DMS79 treated with DMSO at 0.1 percent for 48 hours (cell line): ENCODE measurements around the gene RAB8B.

ENCODE experiments used
- DNase-seq: peaks from one replicate; lab custom pipeline; 2025; lab: John Stamatoyannopoulos, UW

The RAB8B gene

DNA sequence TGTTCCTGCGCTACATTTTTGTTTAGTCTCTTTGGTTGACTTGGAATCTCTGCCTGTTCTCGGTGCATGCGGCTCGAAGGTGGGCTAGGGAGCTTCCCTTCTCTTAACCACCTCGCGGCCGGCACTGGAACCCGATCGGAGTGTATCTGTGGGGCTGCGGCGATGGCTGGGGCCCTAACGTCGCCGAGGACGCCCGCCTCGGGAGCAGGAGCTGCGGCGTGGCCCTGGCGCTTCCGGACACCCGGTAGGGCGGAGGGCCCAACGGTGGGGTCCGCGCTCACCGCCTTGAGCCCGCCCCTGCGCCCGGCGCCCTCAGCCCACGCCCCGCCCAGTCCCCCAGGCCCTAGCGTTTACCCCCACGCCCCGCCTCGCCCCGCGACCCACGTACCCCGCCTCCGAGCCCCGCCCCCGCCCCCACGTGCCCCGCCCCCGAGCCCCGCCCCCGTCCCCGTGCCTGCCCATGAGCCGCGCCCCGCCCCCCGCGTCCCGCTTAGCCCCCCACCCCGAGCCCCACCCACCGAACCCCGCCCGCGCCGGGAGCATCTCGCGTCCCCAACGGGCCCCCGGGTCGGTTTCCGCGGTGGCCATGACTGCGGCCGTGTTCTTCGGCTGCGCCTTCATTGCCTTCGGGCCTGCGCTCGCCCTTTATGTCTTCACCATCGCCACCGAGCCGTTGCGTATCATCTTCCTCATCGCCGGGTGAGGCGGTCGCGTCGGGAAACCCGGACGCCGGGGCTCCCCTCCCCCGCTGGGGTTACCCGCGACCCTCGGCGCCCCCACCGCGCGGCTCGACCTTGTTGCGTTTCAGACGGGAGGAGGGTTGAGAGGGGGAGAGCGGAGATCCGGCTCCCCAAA is 87.9 kb downstream of the RAB8B start, which contains the start of gene APH1B:
Gene APH1B (plus strand): TSS at position 568 of the 855 bp plus-strand sequence. CDS start 19 bp downstream, at position 587.
- peak; percentile 25 for DNase-seq

DNA sequence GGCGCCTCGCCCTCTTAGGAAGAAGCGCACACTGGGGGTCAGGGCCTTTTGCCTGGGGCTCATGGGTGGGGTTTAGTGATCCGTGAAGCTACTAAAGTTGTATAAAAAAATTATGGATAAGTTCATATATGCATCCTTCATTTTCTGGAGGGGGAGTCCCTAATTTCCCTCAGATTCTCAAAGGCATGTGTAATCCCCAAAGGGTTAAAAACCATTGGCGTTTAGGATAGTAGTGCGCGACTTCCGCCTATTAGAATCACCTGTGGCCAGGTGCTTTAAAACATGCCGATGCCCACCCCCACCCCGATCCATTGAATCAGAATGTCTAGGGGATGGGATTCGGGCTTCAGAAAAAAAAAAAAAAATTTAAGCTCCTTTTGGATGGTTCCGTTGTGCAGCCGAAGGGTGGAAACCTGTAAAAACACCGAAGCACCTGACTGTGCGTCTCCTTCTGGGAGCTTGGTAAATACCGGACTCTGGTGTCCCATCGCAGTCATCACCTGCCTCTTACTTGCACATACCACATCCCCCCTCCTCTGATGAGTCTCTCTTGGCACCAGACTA is 88.6 kb downstream of the RAB8B start:
- DNase-seq: no peak

DNA sequence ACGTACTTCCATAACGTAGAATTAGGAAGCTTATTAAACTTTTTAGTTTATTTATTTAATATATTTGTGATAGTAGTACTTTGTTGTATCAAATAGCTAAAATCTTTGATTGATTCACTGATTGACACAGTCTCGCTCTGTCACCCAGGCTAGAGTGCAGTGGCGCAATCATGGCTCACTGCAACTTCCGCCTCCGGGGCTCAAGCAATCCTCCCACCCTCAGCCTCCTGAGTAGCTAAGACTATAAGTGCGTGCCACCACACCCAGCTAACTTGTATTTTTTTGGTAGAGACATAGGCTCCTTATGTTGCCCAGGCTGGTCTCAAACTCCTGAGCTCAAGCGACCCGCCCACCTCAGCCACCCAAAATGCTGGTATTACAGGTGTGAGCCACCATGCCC is 93.7 kb downstream of the RAB8B start:
- no peak for DNase-seq

DNA sequence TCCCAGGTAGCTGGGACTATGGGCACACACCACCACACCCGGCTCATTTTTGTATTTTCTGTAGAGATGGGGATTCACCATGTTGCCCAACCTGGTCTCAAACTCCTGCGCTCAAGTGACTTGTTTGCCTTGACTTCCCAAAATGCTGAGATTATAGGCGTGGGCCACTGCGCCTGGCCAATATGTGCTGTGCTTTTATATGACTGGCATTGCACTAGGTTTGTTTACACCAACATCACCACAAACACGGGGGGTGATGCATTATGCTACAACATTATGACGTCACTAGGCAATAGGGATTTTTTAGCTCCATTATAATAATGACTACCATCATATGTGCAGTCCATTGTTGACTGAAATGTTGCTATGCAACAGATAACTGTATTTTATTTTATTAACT is 94.9 kb downstream of the RAB8B start:
- DNase-seq: no peak

DNA sequence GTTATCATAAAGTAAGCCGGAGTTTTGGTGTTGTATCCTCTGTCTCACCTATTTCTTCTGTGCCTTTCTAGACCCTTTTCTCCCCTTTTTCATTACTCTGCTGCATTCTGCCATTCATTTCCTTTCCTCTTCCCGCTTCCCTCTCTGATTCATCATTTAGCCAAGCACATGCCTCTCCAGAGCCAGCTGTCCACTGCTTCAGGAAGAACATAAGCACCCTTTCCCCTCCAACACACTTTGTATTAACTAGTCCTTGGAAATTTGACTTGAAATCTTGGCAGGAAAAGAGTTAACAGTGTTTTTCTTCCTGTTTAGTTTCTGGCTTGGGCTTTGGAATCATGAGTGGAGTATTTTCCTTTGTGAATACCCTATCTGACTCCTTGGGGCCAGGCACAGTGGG is 97.7 kb downstream of the RAB8B start:
- no peak for DNase-seq

DNA sequence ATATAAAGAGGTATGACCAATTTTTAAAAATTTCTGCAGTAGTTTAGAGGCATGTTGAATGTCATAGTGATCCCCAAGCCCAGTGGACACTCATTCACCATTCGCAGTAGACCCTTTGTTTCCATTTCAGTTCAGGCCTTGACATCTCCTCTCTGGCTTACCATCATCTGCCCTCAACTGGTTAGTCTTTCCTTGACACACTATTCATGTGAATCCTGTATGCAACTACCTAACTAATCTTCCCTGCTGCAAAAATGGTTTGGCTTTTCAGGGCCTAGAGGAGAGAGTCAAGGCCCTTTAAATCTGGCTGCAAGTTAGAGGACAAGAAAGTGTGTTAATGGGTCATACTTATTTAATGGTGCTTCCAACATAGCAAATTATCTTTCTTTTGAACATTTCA is 98.9 kb downstream of the RAB8B start:
- DNase-seq: no peak

DNA sequence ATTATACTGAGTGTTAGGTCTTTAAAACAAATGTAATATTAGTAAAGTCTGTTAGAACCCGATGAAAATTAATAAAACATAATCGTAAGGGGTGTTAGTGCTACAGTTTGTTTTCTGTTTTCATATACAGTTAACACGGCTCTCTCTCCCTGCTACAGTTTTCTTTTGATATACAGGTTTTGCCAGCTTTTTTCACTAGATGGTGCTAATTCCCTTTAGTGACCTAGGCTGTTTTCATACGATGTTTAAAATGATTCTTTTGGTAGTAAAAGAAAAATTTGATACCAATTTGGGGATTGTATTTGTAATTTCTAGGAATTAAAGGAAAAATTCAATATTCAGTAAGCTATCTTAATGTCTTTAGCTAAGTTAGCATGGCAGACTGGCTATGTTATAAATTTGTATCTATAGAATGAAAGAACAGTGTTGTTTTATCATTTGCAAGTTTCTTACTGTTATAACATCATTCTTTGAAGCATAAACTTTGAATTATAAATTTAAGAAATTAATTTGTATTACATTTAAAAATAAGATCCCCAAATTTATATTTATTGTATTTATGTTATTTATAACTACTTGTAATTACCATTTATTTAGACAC is 99.5 kb downstream of the RAB8B start:
- peak; percentile 52 for DNase-seq

DNA sequence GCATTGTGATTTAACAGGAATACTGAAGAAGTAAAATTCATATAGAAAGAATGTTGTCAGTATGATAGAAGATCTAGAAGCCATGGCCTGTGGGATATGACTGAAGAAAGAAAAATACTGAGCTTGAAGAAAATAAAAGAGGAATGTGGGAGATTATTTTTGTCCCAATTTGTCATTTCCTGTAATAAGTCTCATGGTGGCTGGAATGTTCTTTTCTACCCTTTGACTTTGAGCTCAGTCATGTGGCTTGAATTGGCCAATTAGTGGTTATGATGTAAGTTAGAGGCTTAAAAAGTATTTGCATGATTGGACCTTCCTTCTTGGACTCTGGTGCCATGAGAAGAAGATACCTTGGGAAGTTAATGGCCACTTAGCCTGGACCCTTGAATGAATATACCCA is 102.1 kb downstream of the RAB8B start:
- DNase-seq: no peak

DNA sequence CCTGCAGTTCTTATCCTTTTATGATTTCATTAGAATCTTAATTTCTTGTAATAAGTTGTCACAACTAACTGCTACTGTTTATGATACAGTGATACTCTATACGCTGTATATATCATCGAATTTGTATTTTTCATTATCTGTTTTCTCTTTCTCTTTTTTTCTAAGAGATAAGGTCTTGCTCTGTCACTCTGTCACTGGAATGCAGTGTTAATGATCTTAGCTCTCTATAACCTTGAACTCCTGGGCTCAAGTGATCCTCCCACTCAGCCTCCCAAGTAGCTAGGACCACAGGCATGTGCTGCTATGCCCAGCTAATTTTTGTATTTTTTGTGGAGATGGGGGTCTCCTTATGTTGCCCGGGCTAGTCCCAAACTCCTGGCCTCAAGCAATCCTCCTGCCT is 102.8 kb downstream of the RAB8B start:
- DNase-seq: no peak

DNA sequence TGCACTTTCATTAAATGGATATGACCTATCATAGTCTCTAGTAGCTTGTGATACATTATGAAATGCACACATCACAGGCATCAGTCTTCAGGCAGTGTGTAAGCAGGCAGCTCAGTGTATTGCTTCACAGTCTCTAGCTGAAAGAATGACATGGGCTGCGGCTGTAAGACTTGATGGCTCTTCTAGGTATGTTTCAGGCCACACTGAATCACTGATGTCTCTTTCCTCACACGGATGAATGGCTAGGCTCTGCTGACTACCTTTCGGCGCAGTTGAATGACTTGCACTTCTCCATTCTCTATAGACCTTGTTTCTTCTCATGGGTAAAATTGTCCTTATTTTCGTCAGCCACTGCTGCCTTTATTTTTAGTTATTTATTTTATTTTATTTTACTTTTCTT is 103.4 kb downstream of the RAB8B start:
- no peak for DNase-seq

DNA sequence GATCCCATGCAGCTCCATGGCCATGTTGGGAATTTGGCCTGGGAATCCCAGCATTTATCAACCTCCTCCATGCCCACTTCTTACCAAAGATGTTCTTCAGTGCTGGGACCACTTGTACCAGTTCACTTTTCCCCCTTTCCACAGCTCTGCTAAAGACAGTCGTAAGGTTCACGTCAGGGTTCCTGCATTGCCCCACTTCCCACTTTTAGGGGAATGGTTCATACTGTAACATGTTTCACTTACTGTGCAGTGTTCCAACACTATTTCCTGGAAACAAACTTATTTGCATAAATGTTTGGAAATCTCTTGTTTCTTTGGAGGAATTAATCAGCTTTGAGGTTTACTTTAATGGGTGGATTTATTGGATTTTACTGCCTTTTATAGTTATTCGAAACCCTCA is 105.0 kb downstream of the RAB8B start:
- DNase-seq: no peak

DNA sequence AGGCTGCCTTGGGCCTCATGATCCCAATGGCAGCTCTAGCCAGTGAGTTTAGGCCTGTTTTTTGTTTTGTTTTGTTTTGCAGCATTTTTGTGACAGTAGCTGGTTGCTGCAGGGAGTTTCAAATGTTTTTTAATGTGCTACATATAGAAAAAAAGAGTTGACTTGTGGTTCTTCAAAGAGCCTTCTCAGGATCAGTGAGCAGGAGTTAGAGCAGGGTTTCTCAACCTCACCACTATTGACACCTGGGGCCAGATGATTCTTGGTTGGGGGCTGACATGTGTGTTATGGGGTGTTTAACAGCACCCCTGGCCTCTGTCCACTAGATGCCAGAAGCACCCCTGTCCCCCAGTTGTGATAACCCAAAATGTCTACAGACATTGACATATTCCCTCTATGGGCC is 105.9 kb downstream of the RAB8B start:
- no peak for DNase-seq

DNA sequence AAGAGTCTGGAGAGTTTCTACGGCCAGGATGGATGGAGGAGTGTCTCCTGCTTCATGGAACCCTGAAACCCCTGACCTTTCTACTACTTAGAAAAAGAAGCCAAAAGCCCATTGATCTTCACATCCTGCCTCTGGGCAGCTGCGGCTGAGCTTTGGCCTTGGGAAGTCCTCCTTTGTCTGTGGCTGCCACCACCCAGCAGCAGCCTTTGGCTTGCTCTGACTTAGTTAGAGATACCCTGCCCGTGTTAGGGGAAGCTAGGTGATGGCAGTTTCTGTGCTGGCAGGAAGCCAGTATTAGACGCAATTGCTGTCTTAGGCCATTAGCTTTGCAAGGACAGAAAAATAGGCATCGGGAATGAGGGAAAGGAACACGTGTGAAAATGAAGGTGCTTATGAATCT is 106.8 kb downstream of the RAB8B start:
- DNase-seq: no peak

DNA sequence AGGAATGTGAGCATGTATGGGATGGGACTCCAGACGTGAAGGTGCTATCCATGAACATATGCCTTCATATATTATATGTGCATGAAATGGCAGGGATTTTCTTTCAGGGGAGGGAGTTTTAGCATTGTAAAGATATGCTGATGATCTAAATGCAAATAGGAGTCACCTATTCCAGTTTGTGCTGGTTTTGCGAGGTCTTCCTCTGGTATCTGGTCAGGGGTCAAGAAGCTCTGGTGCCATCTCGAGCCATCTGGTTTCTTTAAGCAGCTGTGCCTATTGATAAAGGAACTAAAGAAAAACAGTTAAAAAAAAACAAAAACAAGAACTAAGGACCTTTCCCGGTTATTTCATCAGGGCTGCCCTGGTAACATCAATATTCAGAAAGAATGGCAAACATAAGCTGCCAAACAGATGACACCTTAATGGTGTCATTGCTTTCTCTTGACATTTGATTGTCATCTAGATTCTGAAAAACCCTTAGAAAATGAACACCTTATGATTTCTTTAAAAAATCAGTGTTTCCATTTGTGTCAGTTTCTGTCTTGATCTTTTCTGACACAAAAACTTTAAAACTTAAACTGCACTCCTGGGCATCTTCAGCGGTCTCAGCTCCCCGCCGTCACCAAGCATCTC is 110.7 kb downstream of the RAB8B start:
- no peak for DNase-seq

DNA sequence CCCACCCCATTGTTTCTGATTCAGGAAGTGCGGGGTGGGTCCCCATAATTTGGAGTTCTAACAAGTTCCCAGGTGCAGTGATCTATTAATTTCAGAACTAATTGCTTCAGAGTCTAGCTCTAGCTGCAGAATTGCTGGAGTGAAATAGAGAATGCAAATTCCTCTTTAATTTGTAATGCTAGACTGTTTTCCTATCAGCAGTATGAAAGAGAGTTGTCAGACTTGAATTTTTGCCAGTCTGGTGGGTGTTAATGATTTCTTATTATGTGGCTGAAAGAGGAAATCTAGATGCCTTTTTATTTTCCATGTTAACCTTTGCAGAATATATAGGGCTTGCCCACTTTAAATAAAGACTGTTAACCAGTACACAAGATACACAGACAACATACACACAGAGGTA is 111.7 kb downstream of the RAB8B start:
- DNase-seq: no peak

DNA sequence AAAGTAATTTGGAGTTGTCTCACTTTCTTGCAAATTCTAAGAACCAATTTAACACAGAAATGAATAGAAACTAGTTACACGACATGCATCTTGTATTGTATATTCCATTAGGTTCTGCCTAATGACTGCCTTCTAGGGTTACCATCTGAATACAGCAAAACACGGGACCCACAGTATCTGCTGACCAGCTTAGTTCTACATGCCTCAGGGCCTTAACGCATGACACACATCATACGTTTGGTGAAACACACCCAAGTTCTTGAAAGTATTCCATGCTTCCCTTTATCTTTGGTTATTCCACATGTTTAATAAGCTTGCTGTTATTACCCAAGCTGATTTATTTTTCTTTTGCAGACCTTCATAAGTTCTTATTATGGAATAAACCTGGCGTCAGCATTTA is 115.9 kb downstream of the RAB8B start:
- no peak for DNase-seq

DNA sequence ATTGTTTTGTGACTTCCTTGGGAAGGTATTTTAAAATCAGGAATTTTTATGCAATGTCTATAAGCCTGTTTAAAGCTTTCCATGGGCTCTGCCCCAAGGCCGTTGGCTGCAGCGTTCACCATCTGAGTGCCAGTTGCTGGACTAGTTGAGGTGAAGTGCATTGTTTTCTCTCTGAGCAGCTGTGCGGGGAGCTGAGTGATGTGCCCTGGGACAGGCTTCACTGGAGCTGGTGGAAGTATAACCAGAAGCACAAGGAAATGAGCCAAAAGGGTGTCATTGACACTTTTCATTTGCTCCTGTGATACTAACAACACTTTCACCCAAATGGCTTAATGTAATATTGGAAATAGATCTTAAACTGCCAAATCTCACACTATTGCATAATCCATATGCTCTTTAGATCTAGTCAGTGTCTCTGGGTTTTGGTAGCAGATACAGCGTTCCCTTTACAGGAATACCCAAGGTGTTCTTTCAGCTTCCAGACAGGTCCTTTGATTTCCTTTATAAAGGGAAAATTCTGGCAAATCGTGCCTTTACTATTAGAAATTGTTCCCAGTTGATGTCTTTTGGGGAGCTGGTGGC is 117.2 kb downstream of the RAB8B start:
- DNase-seq: peak; percentile 1

DNA sequence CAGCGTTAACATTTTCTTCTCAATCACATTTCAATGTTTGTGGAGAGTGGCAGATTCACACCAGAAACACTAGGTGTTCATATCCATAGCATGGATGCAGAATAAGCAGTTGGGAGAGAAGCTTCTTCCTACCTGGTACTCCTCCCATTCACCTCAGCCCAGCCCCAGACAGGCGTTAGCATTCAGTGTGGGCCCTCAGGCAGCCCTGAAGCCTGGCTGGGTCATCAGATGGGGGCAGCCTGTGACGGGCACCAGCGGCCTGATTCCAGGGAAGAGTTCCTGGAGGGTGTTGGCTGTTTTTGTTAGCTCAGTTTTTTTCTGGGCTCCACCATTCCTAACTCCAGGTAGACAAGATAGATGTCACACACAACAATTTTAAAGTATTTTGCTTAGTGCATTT is 119.1 kb downstream of the RAB8B start:
- no peak for DNase-seq

DNA sequence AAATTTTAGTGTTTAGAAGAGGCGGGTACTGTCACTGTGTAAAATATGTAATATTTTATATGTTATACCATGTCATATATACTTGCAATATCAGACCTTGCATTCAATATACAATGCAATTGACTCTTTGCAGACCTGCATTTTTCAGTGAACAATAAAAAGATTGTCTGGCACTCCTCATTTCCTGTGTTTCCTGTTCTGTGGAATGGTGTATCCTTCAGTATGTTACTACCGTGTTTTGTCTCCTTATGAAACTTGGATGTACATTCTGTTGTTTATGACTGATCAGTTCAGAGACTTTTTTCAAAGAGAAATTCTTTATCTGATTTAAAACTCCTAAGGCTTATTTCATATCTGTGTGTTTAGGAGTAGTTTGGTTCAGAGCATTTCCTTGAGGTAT is 119.5 kb downstream of the RAB8B start:
- DNase-seq: no peak

DNA sequence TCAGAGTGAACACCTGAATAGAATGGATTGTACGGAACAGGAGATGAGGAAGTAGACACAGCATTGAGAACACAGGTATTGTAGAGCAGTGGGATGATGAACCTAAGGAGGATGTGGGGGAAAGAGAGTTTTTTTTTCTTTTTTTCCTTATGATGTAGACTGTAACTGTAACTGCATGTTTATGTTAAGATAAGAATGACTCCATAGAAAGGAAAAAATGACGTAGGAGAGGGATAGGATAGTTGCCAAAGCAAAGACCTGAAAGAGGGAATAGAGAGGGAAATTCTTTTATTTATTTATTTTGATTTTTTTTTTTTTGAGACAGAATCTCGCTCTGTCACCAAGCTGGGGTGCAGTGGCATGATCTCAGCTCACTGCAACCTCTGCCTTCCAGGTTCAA is 121.2 kb downstream of the RAB8B start:
- DNase-seq: no peak

DNA sequence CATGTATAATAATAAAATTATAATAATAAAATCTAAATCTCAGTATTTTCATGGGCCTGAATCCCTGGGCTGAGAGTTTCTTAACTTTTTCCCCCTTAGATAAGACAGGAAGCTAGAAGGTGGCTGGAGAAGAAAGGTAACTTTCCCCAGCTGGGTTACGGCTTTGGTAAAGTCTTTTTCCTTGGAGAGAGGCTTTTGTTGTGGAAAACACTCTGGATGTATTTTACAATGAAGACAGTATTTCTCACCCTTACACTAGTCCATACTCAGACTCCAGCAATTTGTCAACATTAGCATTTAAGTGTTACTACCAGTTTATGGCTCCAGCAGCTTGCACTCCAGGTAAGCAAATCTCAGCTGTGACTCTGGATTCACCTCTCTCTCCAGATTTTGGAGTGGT is 122.9 kb downstream of the RAB8B start:
- no peak for DNase-seq

DNA sequence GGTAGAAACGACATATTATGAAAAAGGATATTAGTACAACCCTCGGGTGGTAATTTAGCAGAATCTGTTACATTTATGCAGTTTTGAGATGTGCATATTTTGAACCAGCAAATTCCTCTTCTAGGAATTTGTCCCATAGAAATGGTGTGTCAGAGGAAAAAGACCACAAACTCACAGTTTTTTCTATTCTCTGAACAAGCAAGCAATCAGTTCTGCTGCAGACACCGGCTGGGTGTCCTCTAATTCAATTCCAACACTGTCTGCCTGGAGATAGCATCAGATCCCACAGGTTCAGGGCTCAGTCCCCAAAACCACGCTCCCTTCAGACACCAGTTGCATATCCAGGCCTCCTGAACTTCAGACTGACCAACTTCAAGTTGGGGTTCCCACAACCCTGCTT is 124.4 kb downstream of the RAB8B start:
- DNase-seq: no peak

DNA sequence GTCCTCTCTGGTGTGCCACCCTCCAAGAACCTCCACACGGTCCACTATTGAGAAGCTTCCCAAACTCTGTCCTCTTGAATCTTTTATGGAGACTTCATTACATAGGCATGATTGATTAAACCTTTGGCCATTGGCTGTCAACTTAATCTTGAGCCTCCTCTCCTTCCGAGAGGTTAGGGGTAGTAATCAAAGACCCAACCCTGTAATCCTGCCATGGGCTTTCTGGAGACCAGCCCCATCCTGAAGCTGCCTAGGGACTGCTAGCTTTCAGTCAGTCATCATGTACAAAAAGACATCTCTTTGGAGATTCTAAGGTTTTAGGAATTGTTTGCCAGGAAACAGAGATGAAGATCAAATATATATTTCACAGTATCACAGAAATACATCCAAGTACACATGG is 125.0 kb downstream of the RAB8B start:
- DNase-seq: no peak
